NK-92 treated with Interleukin-12 subunit alpha and Interleukin-12 subunit beta, amount 100 ng/mL, for 24 hours (cell line): ENCODE measurements around the gene ZDHHC11B.

Experiments
- DNase-seq: peaks from one replicate; lab custom pipeline; 2025; lab: John Stamatoyannopoulos, UW

ZDHHC11B gene

DNA sequence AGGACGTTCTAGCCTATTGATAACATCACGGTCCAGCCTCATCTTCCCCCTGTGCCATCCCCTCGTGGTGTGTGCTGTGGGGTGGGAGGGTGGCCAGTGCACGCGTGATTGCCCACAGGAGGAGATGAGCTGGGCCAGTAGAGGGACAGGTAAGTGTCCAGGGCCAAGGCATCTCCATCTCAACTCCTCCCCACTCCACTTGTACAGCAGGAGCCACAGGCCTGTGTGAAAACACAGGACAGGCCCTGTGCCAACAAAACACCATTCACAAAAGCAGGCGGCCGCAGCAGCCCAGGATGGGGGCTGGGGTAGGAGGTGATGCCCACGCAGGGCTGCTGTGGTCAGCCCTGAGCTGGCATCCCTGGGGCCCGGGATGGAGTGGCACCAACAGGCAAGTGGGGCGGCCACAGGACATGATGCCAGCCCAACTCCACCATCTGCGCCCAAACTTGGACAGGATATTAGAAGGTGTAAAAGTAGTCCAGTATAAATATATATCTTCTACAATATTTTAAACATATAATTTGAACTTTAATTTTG is 124.0 kb downstream of the ZDHHC11B start:
- no peak for DNase-seq
